ENCODE results near the gene TRAF3IP1. TPM values are rescaled to one million over a fixed set of nuclear protein-coding genes. Genes with fewer than 3 reads are reported as not detected.
A peak's percentile ranks its signal among the peaks of the same experiment; 100 is the strongest.

TRAF3IP1 gene
- total and polyA plus RNA-seq, 2 of the 13 experiments (the other 11 are each of a cell fraction or from before 2014, with no cell fraction given) = 4.1 to 12.9 TPM

- peaks cover 0 to 2% of the 10 kb centered on the region in 2 experiments; a peak in 1 of 5 replicates for H3K36me3 ChIP-seq (replicated peaks in 1 of 2; ENCODE audit: control insufficient read depth in 1 of 2, insufficient read depth in 2 of 2, low read length in 2 of 2)
- H3K4me3 ChIP-seq (replicated peaks in 1 of 3; ENCODE audit: insufficient read depth in 1 of 3, low read depth in 2 of 3, low read length in 3 of 3) = peak overlapping the region; percentile 74 to 92 (median 88)
- peaks cover 3 to 8% of the 10 kb centered on the region in 2 experiments; a peak in 3 of 5 replicates for H3K27me3 ChIP-seq (ENCODE audit: control insufficient read depth in 1 of 2, insufficient read depth in 2 of 2, low read length in 2 of 2)
- FAIRE-seq (no peak), DNase-seq (ENCODE audit: low spot score) (no peak), ATAC-seq (peak; percentile 12)
- WGBS (ENCODE audit: low lambda C conversion rate) = 0% methylated on average over 3 of the region's 65 CpGs
- H2AFZ ChIP-seq (ENCODE audit: low read length) = no peak overlapping the region
- H3K9me3 ChIP-seq (ENCODE audit: low read length) = no peaks in the 10 kb centered on the region
- H3K79me2 ChIP-seq (ENCODE audit: insufficient read depth, low read length) = peaks cover 6% of the 10 kb centered on the region
- CTCF ChIA-PET (ENCODE audit: low intra/inter-chr PET ratio, low total read pairs) = no interaction called here
- intact Hi-C loops (cut with micrococcal nuclease; ENCODE audit: unreplicated experiment) = loop anchor here (5.0 kb wide), 1 partner anchor 33 kb away; the partner anchor contains the start of gene PER2
- POLR2A ChIA-PET = interaction anchor here (1.0 to 1.9 kb wide), 2 partner anchors 30 to 32 kb away, joined by 3 to 4 read pairs; partner anchors contain the start of gene PER2
- H4K20me1 ChIP-seq (ENCODE audit: insufficient read depth, low read length) = no peaks in the 10 kb centered on the region
- peak overlapping the region; percentile 97 for H3K4me2 ChIP-seq (ENCODE audit: low read depth, low read length)
- in situ Hi-C loops (cut with HindIII; ENCODE audit: extremely low pct_ligation_motif_present, low pct_unique_long_range_greater_than_20kb) = no loop called here
- H3K4me1 ChIP-seq (ENCODE audit: insufficient read depth, low read length) = peaks cover 24% of the 10 kb centered on the region
- peak overlapping the region; percentile 76 for H3K9ac ChIP-seq (ENCODE audit: insufficient read depth, low read depth, low read length)
- BruUV-seq (replicated peaks) = no TSS peak
- H3K27ac ChIP-seq (ENCODE audit: extremely low read length, insufficient read depth, low read length) = peak overlapping the region; percentile 33
- TF ChIP-seq ZBTB3 (CRISPR knock-in tag; IDR thresholded peaks at IDR 0.05; ENCODE audit: borderline replicate concordance, low read depth) (no peak), SRF (IDR thresholded peaks at IDR 0.05; ENCODE audit: low read depth, low read length) (no peak), CCDC6 (CRISPR knock-in tag; IDR thresholded peaks at IDR 0.05) (0 out of 2 replicates have a peak, but pooled peaks have one; percentile 7), HOXD1 (CRISPR knock-in tag; IDR thresholded peaks at IDR 0.05) (no peak), ZNF768 (CRISPR knock-in tag; IDR thresholded peaks at IDR 0.05) (peak; percentile 39; the same call in 1 of the 2 replicates), HES4 (CRISPR knock-in tag; IDR thresholded peaks at IDR 0.05; ENCODE audit: borderline replicate concordance) (peak; percentile 87), ZNF790 (CRISPR knock-in tag; IDR thresholded peaks at IDR 0.05; ENCODE audit: borderline replicate concordance) (0 out of 2 replicates have a peak, but pooled peaks have one; percentile 18), SRY (CRISPR knock-in tag; IDR thresholded peaks at IDR 0.05) (peak; percentile 44; the same call in 1 of the 2 replicates), ZBTB2 (CRISPR knock-in tag; IDR thresholded peaks at IDR 0.05; ENCODE audit: low read depth) (peak; percentile 78), ATF2 (CRISPR knock-in tag; IDR thresholded peaks at IDR 0.05) (no peak), TRIM24 (CRISPR knock-in tag; IDR thresholded peaks at IDR 0.05) (no peak)
- TF ChIP-seq, protein P1, sequence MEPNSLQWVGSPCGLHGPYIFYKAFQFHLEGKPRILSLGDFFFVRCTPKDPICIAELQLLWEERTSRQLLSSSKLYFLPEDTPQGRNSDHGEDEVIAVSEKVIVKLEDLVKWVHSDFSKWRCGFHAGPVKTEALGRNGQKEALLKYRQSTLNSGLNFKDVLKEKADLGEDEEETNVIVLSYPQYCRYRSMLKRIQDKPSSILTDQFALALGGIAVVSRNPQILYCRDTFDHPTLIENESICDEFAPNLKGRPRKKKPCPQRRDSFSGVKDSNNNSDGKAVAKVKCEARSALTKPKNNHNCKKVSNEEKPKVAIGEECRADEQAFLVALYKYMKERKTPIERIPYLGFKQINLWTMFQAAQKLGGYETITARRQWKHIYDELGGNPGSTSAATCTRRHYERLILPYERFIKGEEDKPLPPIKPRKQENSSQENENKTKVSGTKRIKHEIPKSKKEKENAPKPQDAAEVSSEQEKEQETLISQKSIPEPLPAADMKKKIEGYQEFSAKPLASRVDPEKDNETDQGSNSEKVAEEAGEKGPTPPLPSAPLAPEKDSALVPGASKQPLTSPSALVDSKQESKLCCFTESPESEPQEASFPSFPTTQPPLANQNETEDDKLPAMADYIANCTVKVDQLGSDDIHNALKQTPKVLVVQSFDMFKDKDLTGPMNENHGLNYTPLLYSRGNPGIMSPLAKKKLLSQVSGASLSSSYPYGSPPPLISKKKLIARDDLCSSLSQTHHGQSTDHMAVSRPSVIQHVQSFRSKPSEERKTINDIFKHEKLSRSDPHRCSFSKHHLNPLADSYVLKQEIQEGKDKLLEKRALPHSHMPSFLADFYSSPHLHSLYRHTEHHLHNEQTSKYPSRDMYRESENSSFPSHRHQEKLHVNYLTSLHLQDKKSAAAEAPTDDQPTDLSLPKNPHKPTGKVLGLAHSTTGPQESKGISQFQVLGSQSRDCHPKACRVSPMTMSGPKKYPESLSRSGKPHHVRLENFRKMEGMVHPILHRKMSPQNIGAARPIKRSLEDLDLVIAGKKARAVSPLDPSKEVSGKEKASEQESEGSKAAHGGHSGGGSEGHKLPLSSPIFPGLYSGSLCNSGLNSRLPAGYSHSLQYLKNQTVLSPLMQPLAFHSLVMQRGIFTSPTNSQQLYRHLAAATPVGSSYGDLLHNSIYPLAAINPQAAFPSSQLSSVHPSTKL (CRISPR knock-in tag; IDR thresholded peaks at IDR 0.05) = no peak
Measured at GRCh38 chr2:238320648-238321281, 447 bp downstream of the TRAF3IP1 start.
